CD4-positive, alpha-beta T cell treated with Interleukin-4 for 4 hours (primary cell): ENCODE results near the gene UQCC5.

Source experiments
- DNase-seq: peaks from one replicate; pipeline ENCODE4 v3.0.0-alpha.2; 2020

Gene UQCC5

GRCh38 chr3:52535411-52536111, 844 bp upstream of the UQCC5 start:
- DNase-seq: no peak

DNA sequence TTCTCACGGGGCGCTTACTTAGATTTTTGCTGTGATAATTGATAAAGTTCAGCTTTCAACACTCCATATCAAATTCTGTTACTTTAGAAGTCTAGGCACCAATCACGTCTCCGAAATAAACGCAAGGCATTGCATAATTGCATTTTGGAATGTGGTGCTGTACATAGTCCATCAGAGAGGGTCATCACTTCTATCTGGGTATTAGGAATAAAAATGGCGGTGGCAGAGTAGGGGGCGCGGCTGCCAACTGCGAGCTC, 365 bp upstream of the UQCC5 start:
- no peak for DNase-seq

GRCh38 chr3:52537165-52537620, 788 bp downstream of the UQCC5 start:
- no peak for DNase-seq

GRCh38 chr3:52537726-52538421, 1.5 kb downstream of the UQCC5 start:
- no peak for DNase-seq

GRCh38 chr3:52539010-52539653, 2.7 kb downstream of the UQCC5 start:
- DNase-seq: no peak

DNA sequence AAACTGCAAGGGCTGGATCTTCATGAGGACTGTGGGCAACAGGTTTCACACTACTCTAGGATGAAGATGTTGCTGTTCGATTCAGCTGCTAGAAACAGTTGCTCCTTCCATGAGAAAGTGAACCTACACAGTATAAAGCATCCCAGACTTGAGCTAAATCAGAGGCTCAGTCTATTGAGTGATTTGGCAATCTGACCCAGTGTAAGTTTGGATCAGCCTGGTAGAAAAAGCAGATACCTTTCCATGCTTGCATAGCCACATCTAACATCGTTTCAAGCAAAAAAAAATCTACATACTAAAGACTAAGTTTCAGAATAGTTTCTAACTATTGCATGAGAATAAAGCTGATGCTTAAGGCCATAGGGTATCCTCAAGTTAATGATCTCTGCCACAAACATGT, 4.6 kb downstream of the UQCC5 start:
- DNase-seq: no peak

- no peak for DNase-seq
Observed at GRCh38 chr3:52544937-52545336, 8.5 kb downstream of the UQCC5 start.

- DNase-seq: no peak
Observed at GRCh38 chr3:52546111-52546901, 9.9 kb downstream of the UQCC5 start.

- no peak for DNase-seq
Observed at GRCh38 chr3:52547143-52547542, 10.7 kb downstream of the UQCC5 start.

DNA sequence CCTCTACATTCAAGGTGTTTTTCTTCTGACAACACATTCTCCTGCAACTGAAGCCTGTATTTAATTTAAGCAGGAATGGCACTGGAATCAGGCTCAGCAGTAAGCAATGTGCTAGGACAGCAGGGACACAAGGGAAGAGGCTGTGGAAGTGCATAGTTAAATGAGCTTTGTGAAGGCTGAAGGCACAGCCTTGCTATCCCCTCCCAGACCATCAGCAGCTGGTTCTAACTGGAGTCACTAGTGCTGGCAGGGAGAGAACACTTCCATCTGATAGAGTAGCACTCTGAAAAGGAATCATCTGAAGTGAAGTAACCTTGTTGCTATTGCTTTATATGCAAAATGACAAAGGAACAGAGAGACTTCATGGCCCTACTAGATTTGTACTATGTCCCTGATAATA, 14.7 kb downstream of the UQCC5 start:
- no peak for DNase-seq

DNA sequence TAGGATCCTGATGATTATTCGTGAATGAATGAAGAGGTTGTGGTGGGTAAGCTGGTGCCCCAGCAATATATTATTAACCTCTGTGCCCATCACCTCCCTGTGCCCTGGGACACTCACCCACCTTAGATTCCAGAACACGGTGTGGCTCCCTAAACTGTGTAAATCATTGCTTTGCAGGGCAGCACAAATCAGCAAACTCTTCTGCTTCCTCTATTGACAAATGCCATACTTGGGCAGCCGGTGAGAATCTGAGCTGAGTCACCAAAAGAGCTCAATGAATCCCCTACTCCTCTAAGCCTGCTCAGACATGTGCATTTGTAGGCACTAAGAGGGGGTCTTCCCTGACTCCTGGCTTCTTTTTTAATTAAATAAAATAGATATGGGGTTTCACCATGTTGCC, 15.7 kb downstream of the UQCC5 start:
- no peak for DNase-seq

DNA sequence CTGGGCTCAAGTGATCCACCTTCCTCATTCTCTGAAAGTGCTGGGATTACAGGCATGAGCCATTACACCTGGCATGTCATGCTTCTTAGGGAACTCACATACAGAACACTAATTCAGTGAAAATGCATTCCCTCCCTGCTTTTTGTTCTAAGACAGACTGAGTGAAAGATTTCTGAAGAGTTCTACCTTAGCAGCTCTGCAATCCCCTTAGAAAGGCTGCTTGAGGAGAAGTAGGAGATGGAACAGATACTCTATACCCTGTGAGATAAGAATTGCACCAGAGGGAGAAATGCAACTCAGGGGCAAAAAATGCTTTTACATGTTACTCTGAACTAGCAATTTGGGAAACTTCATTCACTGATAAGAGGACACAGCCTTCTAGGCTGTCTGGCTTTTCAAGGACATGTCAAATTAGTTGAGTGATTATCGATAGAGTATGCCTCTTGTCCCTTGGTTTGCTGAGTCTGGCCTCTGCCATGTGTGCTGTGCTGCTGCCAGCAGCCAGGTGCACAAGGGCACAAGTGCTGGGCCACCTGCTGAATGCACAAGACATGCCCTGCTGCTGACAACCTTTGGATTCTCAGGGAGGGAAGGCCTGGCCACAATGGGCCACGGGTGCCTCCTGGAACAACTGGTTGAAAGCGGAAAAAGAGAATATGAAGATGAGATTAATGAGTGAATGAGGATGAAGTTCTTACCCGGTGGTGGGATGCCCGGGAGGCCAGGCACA, 17.8 kb downstream of the UQCC5 start:
- DNase-seq: no peak

- DNase-seq: no peak
Observed at GRCh38 chr3:52555056-52555455, 18.7 kb downstream of the UQCC5 start.

GRCh38 chr3:52557011-52557960, 20.9 kb downstream of the UQCC5 start:
- DNase-seq: no peak

DNA sequence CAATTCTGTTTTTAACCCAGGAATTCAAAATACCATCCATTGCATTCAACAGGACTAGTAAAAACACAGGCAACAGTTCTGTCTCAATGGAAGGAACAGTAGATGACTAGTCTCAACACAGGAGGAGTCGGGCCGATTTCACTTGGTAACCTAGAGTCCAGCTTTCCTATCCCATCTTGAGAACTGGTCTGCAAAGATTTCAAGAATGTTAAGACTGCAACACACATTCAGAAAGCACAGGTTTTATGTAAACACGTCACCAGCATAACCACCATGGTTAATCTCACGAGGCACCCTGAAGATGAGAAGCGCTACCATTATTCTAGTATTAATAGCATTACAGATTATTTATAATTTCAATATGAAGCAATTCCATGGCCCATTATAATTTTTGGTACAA, 22.0 kb downstream of the UQCC5 start:
- no peak for DNase-seq

- no peak for DNase-seq
Observed at GRCh38 chr3:52561028-52561747, 24.8 kb downstream of the UQCC5 start.

DNA sequence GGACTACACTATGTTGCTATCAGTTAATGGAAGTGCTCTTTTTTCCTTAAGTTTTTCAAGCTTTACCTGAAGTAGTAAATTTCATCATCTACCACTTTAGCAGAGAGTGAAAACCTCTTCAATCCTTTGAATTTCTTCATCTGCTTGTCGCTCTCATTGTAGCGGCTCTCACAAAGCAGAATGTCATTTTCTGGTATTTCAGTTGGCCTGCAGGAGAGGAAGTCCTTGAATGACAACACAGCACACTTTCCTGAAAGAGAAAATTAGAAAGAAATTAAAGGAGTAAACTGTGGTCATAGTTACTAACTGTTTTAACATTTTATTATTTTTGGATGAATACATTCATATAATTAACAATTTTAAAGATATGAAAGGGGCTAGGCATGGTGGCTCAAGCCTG, 27.6 kb downstream of the UQCC5 start:
- no peak for DNase-seq

- DNase-seq: no peak
Observed at GRCh38 chr3:52568069-52568468, 31.7 kb downstream of the UQCC5 start.

DNA sequence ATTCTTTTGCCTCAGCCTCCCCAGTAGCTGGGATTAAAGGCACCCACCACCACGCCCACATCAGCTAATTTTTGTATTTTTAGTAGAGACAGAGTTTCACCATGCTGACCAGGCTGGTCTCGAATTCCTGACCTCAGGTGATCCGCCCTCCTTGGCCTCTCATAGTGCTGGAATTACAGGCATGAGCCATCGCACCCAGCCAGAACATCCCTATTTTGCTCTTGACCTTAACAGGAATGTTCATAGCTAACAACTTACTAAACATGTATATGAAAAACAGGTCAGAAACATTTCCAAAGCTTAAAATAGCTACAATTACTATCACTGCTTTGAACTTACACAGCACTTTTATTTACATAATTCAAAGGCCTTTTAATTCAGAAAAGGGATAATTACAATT, 33.7 kb downstream of the UQCC5 start:
- DNase-seq: no peak

GRCh38 chr3:52572221-52572620, 35.8 kb downstream of the UQCC5 start:
- DNase-seq: no peak
